AG09309 (cell line): ENCODE data around the gene SLIT3.
A peak's percentile ranks its signal among the peaks of the same experiment; 100 is the strongest.

ENCODE experiments used
- DNase-seq: peaks from one replicate; pipeline ENCODE4 v3.0.0-alpha.2; 2010; ENCODE audit warnings: low read depth
- H3K4me3 ChIP-seq: 2 replicates; pipeline ENCODE4 v1.5.1; 2011; ENCODE audit warnings: mild to moderate bottlenecking, low read depth, low read length, moderate library complexity; ENCODE audit not compliant: control insufficient read depth
- TF ChIP-seq, protein P1 (sequence below): IDR thresholded peaks from 2 replicates; pipeline ENCODE4 v1.5.1; 2011; ENCODE audit warnings: mild to moderate bottlenecking, low read depth, low read length, inconsistent platforms; ENCODE audit not compliant: insufficient read depth, control insufficient read depth; ENCODE audit errors: missing control alignments

Gene SLIT3

DNA sequence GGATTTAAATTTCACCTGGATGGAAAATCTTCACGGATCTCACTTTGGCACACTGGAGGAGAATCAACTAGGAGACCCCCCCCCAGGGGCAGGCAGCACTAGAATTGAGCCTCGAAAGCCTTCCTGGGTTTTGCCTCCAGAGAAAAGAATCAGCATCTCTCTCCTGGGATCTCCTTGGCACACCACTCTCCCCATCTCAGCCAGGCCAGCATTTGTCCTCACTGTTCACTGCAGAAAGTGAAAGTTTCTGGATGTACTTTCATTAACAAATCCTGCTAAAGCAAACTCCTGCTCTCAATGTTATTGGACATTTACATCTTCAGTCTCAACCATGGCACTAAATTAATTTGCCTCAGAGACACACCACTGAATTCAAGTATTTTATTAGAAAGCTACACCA lies 312.2 kb downstream of the SLIT3 start:
- no peak overlapping the region for H3K4me3 ChIP-seq
- DNase-seq: no peak
- TF ChIP-seq, protein P1, sequence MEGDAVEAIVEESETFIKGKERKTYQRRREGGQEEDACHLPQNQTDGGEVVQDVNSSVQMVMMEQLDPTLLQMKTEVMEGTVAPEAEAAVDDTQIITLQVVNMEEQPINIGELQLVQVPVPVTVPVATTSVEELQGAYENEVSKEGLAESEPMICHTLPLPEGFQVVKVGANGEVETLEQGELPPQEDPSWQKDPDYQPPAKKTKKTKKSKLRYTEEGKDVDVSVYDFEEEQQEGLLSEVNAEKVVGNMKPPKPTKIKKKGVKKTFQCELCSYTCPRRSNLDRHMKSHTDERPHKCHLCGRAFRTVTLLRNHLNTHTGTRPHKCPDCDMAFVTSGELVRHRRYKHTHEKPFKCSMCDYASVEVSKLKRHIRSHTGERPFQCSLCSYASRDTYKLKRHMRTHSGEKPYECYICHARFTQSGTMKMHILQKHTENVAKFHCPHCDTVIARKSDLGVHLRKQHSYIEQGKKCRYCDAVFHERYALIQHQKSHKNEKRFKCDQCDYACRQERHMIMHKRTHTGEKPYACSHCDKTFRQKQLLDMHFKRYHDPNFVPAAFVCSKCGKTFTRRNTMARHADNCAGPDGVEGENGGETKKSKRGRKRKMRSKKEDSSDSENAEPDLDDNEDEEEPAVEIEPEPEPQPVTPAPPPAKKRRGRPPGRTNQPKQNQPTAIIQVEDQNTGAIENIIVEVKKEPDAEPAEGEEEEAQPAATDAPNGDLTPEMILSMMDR: no peak

DNA sequence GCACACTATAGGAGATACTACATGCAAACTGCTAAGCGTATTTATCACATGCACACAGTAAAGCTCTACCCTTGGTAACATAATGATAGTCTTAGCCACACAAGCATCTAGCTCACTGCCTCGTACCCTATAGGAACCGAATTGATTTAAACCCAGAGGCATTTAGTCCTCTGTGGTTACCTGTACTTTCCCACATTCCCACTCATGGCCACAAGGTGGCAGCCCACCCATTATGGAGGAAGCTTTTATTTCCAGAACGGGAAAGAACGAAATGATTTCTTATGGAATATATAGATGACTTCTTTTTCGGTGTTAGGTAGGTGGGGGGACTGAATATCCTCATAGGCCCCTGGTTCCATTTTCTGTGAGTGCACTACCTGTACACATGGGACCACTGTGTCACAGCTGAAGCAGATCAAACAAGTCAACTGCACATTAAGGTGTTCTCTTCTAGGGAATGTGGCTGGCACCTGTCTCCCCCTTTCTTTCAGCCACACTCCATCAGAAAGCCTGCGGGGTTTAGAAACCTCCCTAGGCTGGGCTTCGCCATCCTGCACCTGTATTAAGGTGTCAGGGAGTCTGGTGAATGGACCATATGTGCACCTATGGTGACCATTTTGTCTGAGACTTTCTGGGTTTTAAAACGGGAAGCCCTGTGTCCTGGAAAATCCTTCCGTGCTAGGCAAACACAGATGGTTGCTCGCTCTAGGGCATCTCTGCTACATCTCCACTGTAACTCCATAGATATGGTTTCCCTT lies 313.2 kb downstream of the SLIT3 start:
- peak; percentile 8 for DNase-seq
- TF ChIP-seq, protein P1: peak; percentile 84
- no peak overlapping the region for H3K4me3 ChIP-seq

DNA sequence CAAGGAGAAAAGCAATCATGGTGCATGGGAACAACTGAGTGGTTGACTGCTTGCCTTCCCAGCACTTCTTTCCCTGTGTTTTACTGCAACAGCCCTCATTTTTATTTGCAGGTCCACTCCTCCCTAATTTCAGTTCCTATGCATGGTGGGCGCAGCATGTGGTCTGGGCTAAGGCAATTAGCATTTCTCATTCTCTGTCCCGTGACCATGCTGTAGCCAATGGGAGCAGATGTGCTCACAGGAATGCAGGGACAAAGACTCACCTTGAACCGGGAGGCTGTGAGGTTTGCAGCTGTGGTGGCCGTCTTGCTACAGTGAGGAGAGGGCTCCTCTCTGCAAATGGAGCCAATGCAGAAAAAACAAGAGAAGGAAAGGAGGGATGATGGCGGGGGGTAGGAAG lies 315.5 kb downstream of the SLIT3 start:
- no peak for DNase-seq
- H3K4me3 ChIP-seq: no peak overlapping the region
- TF ChIP-seq, protein P1: no peak

DNA sequence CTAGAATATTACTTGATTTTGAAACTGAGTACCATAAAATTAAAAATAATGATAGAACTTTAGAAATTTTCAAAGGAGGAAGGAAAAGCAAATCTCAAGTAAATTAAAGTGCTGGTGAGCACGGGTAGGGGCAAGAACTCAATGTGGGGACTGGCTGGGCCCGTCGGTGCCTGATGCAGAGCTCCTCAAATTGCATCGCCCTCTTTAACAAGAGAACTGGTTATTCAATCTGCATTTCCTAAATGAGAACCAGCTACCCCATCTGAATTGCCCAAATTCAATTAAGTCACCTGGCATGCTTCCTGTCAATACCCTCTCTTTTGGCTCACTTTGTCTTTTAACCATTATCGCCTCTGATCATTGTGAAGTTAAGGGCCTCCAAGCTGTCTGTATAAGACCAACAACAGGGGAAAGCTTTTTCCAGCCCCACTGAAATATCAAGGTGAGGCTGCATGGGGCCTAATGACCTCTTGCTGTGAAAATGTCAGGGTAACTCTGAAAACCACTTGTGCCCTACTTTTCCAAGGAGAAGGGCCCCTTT lies 316.7 kb downstream of the SLIT3 start:
- TF ChIP-seq, protein P1: no peak
- no peak for DNase-seq
- no peak overlapping the region for H3K4me3 ChIP-seq

DNA sequence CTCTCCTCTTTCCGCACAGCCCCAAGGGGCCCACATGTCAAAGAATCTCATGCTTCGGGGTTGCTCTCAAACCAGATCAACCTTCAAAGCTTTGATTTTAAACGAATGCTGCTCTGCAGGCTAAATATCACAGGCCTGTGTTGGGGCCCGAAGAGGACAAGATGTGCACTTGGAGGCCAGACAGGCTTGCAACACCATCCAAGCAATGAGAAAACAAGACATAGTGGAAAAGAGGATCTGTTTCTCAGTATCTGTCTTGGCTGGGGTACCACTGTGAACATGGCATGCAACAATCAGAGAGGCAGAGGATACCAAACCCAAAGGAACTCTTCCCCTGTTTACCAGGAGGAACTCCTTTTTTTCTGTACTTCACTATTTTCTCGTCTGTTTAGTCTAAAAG lies 321.8 kb downstream of the SLIT3 start:
- no peak for DNase-seq
- TF ChIP-seq, protein P1: no peak
- no peak overlapping the region for H3K4me3 ChIP-seq

DNA sequence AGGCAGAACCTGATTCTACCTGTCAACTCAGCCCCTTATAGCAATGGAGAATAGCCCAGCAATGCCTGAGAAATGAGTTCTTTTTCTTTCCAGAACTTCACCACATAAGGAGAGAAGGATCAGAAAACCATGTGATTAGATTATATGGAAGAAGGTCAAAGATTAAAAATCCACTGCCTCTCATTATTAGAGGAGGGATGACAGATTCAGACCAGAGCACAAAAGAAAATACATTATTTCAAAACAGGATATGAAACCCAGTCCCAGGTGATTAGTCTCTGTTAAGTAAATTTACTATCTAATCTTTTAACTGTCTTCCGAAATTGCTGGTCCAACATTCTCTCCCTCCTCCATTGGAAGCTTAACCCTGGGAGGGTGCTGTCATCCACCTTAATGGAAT lies 322.4 kb downstream of the SLIT3 start:
- DNase-seq: no peak
- no peak overlapping the region for H3K4me3 ChIP-seq
- TF ChIP-seq, protein P1: no peak
